ENCODE results near the gene TRAF5. TPM values are rescaled to one million over a fixed set of nuclear protein-coding genes. Genes with fewer than 3 reads are reported as not detected.

Gene TRAF5
- total and polyA plus RNA-seq, 2 of the 4 experiments (the other 2 are of a cell fraction), result 10.0 to 14.7 TPM

GRCh38 chr1:211382714-211383480 is 56.3 kb downstream of the TRAF5 start:
- POLR2A ChIA-PET (ENCODE audit: unreplicated experiment), result interaction anchor here (0.6 to 0.7 kb wide), 3 partner anchors 34 to 1054 kb away, joined by 3 to 8 read pairs (median 3); no protein-coding TSS in a partner anchor
- H4K20me1 ChIP-seq (ENCODE audit: insufficient read depth, low read length), result no peaks in the 10 kb centered on the region
- H3K4me2 ChIP-seq (ENCODE audit: low read depth, low read length), result peak overlapping the region; percentile 81
- peak overlapping the region; percentile 86 for H3K23ac ChIP-seq (ENCODE audit: low read depth, low read length)
- CTCF ChIA-PET, result no interaction called here
- peak overlapping the region; percentile 92 for H3K14ac ChIP-seq (replicated peaks; ENCODE audit: low read depth, low read length)
- no peaks in the 10 kb centered on the region for H3K9me1 ChIP-seq (ENCODE audit: insufficient read depth, low read length)
- BruUV-seq (replicated peaks), result TSS peak; percentile 84
- H2AK5ac ChIP-seq (ENCODE audit: low read depth, low read length), result peak overlapping the region; percentile 27
- no peaks in the 10 kb centered on the region for H3K9me3 ChIP-seq (ENCODE audit: control insufficient read depth, insufficient read depth, low read length)
- peak overlapping the region; percentile 99 for H2AFZ ChIP-seq (replicated peaks; ENCODE audit: low read length, poor library complexity)
- H3K4me1 ChIP-seq (ENCODE audit: control insufficient read depth, insufficient read depth, low read length), result no peaks in the 10 kb centered on the region
- peak overlapping the region; percentile 88 for H3K9ac ChIP-seq (ENCODE audit: low read depth, low read length)
- dilution Hi-C loops (cut with HindIII; ENCODE audit: low sequenced_read_pairs, unreplicated experiment) (no loop called here), intact Hi-C loops (cut with micrococcal nuclease) (loop anchor here (2.0 kb wide), 1 partner anchor 56 kb away; the partner anchor contains the start of gene TRAF5), in situ Hi-C loops (cut with MboI; ENCODE audit: low sequenced_read_pairs) (no loop called here)
- WGBS, 2 experiments (ENCODE audit: extremely low coverage in 2 of 2, insufficient read length in 1 of 2), result 0% methylated on average over 29 of the region's 49 CpGs; no CpG with 5 or more reads in 1 of the 2 experiments
- 0 out of 3 replicates have a peak overlapping the region, but pooled peaks have one; percentile 9 for H2BK15ac ChIP-seq (ENCODE audit: low read depth, low read length)
- peak overlapping the region; percentile 85 for H3K27ac ChIP-seq (ENCODE audit: insufficient read depth, low read length)
- peak overlapping the region; percentile 87 for H3K18ac ChIP-seq (ENCODE audit: low read depth, low read length)
- H2AK9ac ChIP-seq (replicated peaks; ENCODE audit: low read depth, low read length, poor library complexity), result peak overlapping the region; percentile 93
- peak; percentile 91 for DNase-seq
- peak overlapping the region; percentile 97 for H4K5ac ChIP-seq (ENCODE audit: low read depth, low read length)
- H4K8ac ChIP-seq (ENCODE audit: low read depth in 2 of 2, low read length in 2 of 2), result peak overlapping the region; percentile 65 to 93
- peak overlapping the region; percentile 97 for H3K4ac ChIP-seq (ENCODE audit: low read depth, low read length)
- H3K36me3 ChIP-seq (ENCODE audit: control insufficient read depth, insufficient read depth, low read length), result no peaks in the 10 kb centered on the region
- peak; percentile 98 for ATAC-seq (ENCODE audit: low read depth)
- H2BK120ac ChIP-seq (ENCODE audit: low read depth, low read length), result peak overlapping the region; percentile 59
- no peaks in the 10 kb centered on the region for H3K27me3 ChIP-seq (ENCODE audit: control insufficient read depth, insufficient read depth, low read length)
- H3K56ac ChIP-seq (ENCODE audit: extremely low read depth, insufficient read depth, low read length), result peak overlapping the region; percentile 89
- no peak overlapping the region for H2BK20ac ChIP-seq (ENCODE audit: low read depth, low read length)
- peak overlapping the region; percentile 86 for H4K91ac ChIP-seq (ENCODE audit: insufficient read depth, low read depth, low read length)
- peak overlapping the region; percentile 93 for H2BK5ac ChIP-seq (ENCODE audit: low read depth, low read length, poor library complexity, severe bottlenecking)
- peaks cover 6 to 10% of the 10 kb centered on the region in 2 experiments; a peak in 3 of 4 replicates for H3K79me1 ChIP-seq (ENCODE audit: low read depth in 1 of 2, low read length in 2 of 2)
- H3K4me3 ChIP-seq (ENCODE audit: insufficient read depth, low read depth, low read length), result peak overlapping the region; percentile 89
- TF ChIP-seq MXI1 (IDR thresholded peaks at IDR 0.05; ENCODE audit: borderline replicate concordance, low read depth, low read length) (peak; percentile 50; the same call in 1 of the 2 replicates), FOS (IDR thresholded peaks at IDR 0.05; ENCODE audit: low read depth, low read length) (no peak), MAFK (IDR thresholded peaks at IDR 0.05; ENCODE audit: low read depth, low read length) (no peak), NFE2L2 (IDR thresholded peaks at IDR 0.05; ENCODE audit: low read depth, low read length) (no peak), POLR2A (IDR thresholded peaks at IDR 0.05; ENCODE audit: low read depth, low read length) (peak; percentile 95), CHD1 (IDR thresholded peaks at IDR 0.05; ENCODE audit: low read depth, low read length) (0 out of 2 replicates have a peak, but pooled peaks have one; percentile 49), USF2 (IDR thresholded peaks at IDR 0.05; ENCODE audit: low read depth, low read length) (no peak), SMC3 (IDR thresholded peaks at IDR 0.05; ENCODE audit: low read depth, low read length) (no peak), RFX5 (IDR thresholded peaks at IDR 0.05; ENCODE audit: low read depth, low read length) (no peak), RCOR1 (IDR thresholded peaks at IDR 0.05; ENCODE audit: insufficient replicate concordance, low read length) (no peak), CEBPB (IDR thresholded peaks at IDR 0.05; ENCODE audit: low read depth, low read length) (peak; percentile 72), BHLHE40 (IDR thresholded peaks at IDR 0.05; ENCODE audit: low read depth, low read length) (no peak)
- TF ChIP-seq, protein P1, sequence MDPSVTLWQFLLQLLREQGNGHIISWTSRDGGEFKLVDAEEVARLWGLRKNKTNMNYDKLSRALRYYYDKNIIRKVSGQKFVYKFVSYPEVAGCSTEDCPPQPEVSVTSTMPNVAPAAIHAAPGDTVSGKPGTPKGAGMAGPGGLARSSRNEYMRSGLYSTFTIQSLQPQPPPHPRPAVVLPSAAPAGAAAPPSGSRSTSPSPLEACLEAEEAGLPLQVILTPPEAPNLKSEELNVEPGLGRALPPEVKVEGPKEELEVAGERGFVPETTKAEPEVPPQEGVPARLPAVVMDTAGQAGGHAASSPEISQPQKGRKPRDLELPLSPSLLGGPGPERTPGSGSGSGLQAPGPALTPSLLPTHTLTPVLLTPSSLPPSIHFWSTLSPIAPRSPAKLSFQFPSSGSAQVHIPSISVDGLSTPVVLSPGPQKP (IDR thresholded peaks at IDR 0.05; ENCODE audit: borderline replicate concordance, low read depth, low read length), result no peak
- TF ChIP-seq, protein P2, sequence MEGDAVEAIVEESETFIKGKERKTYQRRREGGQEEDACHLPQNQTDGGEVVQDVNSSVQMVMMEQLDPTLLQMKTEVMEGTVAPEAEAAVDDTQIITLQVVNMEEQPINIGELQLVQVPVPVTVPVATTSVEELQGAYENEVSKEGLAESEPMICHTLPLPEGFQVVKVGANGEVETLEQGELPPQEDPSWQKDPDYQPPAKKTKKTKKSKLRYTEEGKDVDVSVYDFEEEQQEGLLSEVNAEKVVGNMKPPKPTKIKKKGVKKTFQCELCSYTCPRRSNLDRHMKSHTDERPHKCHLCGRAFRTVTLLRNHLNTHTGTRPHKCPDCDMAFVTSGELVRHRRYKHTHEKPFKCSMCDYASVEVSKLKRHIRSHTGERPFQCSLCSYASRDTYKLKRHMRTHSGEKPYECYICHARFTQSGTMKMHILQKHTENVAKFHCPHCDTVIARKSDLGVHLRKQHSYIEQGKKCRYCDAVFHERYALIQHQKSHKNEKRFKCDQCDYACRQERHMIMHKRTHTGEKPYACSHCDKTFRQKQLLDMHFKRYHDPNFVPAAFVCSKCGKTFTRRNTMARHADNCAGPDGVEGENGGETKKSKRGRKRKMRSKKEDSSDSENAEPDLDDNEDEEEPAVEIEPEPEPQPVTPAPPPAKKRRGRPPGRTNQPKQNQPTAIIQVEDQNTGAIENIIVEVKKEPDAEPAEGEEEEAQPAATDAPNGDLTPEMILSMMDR (conservative IDR thresholded peaks at IDR 0.05; ENCODE audit: low read depth, low read length), result no peak
